ENCODE data around the gene NSG1. TPM values are rescaled to one million over a fixed set of nuclear protein-coding genes. Genes with fewer than 3 reads are reported as not detected.
A peak's percentile ranks its signal among the peaks of the same experiment; 100 is the strongest.

Gene NSG1
- total and polyA plus RNA-seq, 2 of the 4 experiments (the other 2 are of a cell fraction): 0.72 to 1.6 TPM

DNA sequence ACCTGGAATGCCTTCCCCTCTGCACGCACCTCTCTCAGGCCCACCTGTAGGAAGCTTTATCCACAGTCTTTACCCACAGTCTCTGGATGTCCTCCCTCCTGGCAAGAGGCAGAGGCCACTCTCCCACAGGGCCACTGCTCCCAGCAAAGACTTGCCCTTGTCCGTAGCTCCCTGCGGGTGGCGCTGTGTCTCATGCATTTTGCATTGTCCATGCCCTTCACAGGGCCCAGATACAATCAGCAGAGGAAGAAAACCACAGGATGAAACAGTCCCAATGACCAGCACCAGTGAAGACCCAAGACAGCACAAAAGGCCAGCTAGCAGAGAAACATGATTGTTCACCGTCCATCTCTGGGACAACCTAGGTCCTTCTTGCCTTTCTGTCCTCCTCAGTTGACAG, 2.1 kb upstream of the NSG1 start:
- no peak overlapping the region for H2BK15ac ChIP-seq (ENCODE audit: low read depth, low read length)
- H4K5ac ChIP-seq (ENCODE audit: low read depth, low read length): no peak overlapping the region
- H2AK9ac ChIP-seq (replicated peaks; ENCODE audit: low read depth, low read length, poor library complexity): no peak overlapping the region
- H4K91ac ChIP-seq (ENCODE audit: insufficient read depth, low read depth, low read length): no peak overlapping the region
- CTCF ChIA-PET: interaction anchor here (1.1 to 1.8 kb wide), 2 partner anchors 10 to 46 kb away, joined by 4 to 8 read pairs; no protein-coding TSS in a partner anchor
- no peak overlapping the region for H3K18ac ChIP-seq (ENCODE audit: low read depth, low read length)
- no peaks in the 10 kb centered on the region for H3K79me1 ChIP-seq (ENCODE audit: low read depth in 1 of 2, low read length in 2 of 2)
- no peak overlapping the region for H3K9ac ChIP-seq (ENCODE audit: low read depth, low read length)
- H3K4me1 ChIP-seq (ENCODE audit: control insufficient read depth, insufficient read depth, low read length): peaks cover 4% of the 10 kb centered on the region; the same call in 1 of the 2 replicates
- no peaks in the 10 kb centered on the region for H3K9me1 ChIP-seq (ENCODE audit: insufficient read depth, low read length)
- POLR2A ChIA-PET (ENCODE audit: unreplicated experiment): no interaction called here
- H3K4ac ChIP-seq (ENCODE audit: low read depth, low read length): no peak overlapping the region
- peaks cover 81% of the 10 kb centered on the region for H3K27me3 ChIP-seq (ENCODE audit: control insufficient read depth, insufficient read depth, low read length)
- H3K23ac ChIP-seq (ENCODE audit: low read depth, low read length): no peak overlapping the region
- in situ Hi-C loops (cut with MboI; ENCODE audit: low sequenced_read_pairs): no loop called here
- H4K20me1 ChIP-seq (ENCODE audit: insufficient read depth, low read length): no peaks in the 10 kb centered on the region; the same call in 1 of the 2 replicates
- H3K56ac ChIP-seq (ENCODE audit: extremely low read depth, insufficient read depth, low read length): no peak overlapping the region
- BruUV-seq (replicated peaks): no TSS peak
- intact Hi-C loops (cut with micrococcal nuclease): no loop called here
- no peak overlapping the region for H3K27ac ChIP-seq (ENCODE audit: insufficient read depth, low read length)
- H3K4me2 ChIP-seq (ENCODE audit: low read depth, low read length): no peak overlapping the region
- H3K4me3 ChIP-seq (ENCODE audit: insufficient read depth, low read depth, low read length): no peak overlapping the region
- H2AFZ ChIP-seq (replicated peaks; ENCODE audit: low read length, poor library complexity): no peak overlapping the region
- TF ChIP-seq BHLHE40 (IDR thresholded peaks at IDR 0.05; ENCODE audit: low read depth, low read length) (no peak), CTCF (conservative IDR thresholded peaks at IDR 0.05; ENCODE audit: low read depth, low read length) (peak; percentile 23; the same call in 1 of the 2 replicates), CHD1 (IDR thresholded peaks at IDR 0.05; ENCODE audit: low read depth, low read length) (no peak), SMC3 (IDR thresholded peaks at IDR 0.05; ENCODE audit: low read depth, low read length) (no peak), RAD21 (IDR thresholded peaks at IDR 0.05; ENCODE audit: low read length) (peak; percentile 19; the same call in 1 of the 2 replicates)
- TF ChIP-seq, protein P1, sequence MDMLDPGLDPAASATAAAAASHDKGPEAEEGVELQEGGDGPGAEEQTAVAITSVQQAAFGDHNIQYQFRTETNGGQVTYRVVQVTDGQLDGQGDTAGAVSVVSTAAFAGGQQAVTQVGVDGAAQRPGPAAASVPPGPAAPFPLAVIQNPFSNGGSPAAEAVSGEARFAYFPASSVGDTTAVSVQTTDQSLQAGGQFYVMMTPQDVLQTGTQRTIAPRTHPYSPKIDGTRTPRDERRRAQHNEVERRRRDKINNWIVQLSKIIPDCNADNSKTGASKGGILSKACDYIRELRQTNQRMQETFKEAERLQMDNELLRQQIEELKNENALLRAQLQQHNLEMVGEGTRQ (IDR thresholded peaks at IDR 0.05; ENCODE audit: low read depth, low read length): no peak
- dilution Hi-C loops (cut with HindIII; ENCODE audit: low sequenced_read_pairs, unreplicated experiment): no loop called here
- H3K9me3 ChIP-seq (ENCODE audit: control insufficient read depth, insufficient read depth, low read length): no peaks in the 10 kb centered on the region
- no peaks in the 10 kb centered on the region for H3K36me3 ChIP-seq (ENCODE audit: control insufficient read depth, insufficient read depth, low read length)
- no peak overlapping the region for H3K14ac ChIP-seq (replicated peaks; ENCODE audit: low read depth, low read length)
- no peak overlapping the region for H2AK5ac ChIP-seq (ENCODE audit: low read depth, low read length)
- ATAC-seq (ENCODE audit: low read depth): no peak
- H2BK120ac ChIP-seq (ENCODE audit: low read depth, low read length): no peak overlapping the region
- 24% methylated on average over 3 of the region's 5 CpGs; no CpG with 5 or more reads in 1 of the 2 experiments for WGBS, 2 experiments (ENCODE audit: extremely low coverage in 2 of 2, insufficient read length in 1 of 2)
- peak; percentile 2 for DNase-seq
- H2BK5ac ChIP-seq (ENCODE audit: low read depth, low read length, poor library complexity, severe bottlenecking): no peak overlapping the region
- no peak overlapping the region for H4K8ac ChIP-seq (ENCODE audit: low read depth in 2 of 2, low read length in 2 of 2)
- no peak overlapping the region for H2BK20ac ChIP-seq (ENCODE audit: low read depth, low read length)
